ENCODE data around the gene PCDHGB2. TPM values are rescaled to one million over a fixed set of nuclear protein-coding genes. Genes with fewer than 3 reads are reported as not detected.
A peak's percentile ranks its signal among the peaks of the same experiment; 100 is the strongest.

PCDHGB2 gene
- total RNA-seq, 1 experiment from 2014 or later, result 1.4 TPM

DNA sequence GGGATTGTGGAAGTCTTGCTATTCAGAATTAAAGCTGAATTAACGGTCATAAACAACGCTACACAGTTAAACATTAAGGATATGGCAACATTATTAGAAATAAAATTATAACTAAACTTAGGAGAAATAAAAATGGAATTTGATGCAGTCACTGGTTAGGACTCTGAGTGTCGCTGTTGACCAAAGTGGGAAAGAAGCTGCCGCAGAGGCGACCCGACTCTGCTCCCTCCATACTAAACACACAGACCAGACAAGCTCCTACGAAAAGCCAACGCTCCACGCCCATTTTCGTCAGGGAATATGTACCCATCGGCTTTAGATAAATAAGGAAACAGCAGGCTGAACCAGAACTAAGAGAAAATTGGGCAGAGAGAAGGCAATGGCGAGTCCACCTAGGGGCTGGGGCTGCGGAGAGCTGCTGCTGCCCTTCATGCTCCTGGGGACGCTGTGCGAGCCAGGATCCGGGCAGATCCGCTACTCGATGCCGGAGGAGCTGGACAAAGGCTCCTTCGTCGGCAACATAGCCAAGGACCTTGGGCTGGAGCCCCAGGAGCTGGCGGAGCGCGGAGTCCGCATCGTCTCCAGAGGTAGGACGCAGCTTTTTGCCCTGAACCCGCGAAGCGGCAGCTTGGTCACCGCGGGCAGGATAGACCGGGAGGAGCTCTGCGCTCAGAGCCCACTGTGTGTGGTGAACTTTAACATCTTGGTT lies 4.3 kb downstream of the PCDHGB2 start, which contains the start of gene PCDHGA5:
PCDHGA5 (plus strand) TSS at position 211 of the 709 bp plus-strand sequence; CDS start at position 380, 169 bp downstream.
- Histone ChIP-seq H2AFZ (ENCODE audit: low read length) (peak within 1 kb of the TSS; percentile 75), H3K4me3 (ENCODE audit: low read length) (peak within 1 kb of the TSS; percentile 64), H3K9me2 (replicated peaks; ENCODE audit: low read length) (no peaks in the 10 kb centered on the region), H3K9me3 (ENCODE audit: low read length) (no peaks in the 10 kb centered on the region; the same call in 1 of the 2 replicates), H3K4me1 (ENCODE audit: insufficient read depth, low read length) (0 out of 2 replicates have a peak, but pooled peaks cover 3% of the 10 kb centered on the region), H3F3A (ENCODE audit: low read length, unreplicated experiment) (no peaks in the 10 kb centered on the region), H3K4me2 (ENCODE audit: low read length) (peak within 1 kb of the TSS; percentile 66), H3K79me2 (ENCODE audit: low read length) (no peaks in the 10 kb centered on the region), H3K27me3 (ENCODE audit: low read length) (no peaks in the 10 kb centered on the region), H3K36me3 (ENCODE audit: low read depth, low read length) (no peaks in the 10 kb centered on the region; the same call in 1 of the 2 replicates), H4K20me1 (ENCODE audit: low read length) (no peaks in the 10 kb centered on the region), H3K9ac (ENCODE audit: low read length) (peak within 1 kb of the TSS; percentile 17; the same call in 1 of the 2 replicates), H3K27ac (ENCODE audit: low read length) (no peak within 1 kb of the TSS)
- peak; percentile 45 for DNase-seq
- ChIA-PET POLR2A (ENCODE audit: unreplicated experiment) (no interaction called here), CTCF (interaction anchor here (0.6 to 1.4 kb wide), 9 partner anchors 33 to 203 kb away, joined by 3 to 10 read pairs (median 5); partner anchors contain the start of gene PCDHB9)
- peak; percentile 83 for ATAC-seq
- TSS peak; percentile 39 for BruUV-seq (replicated peaks)
- intact Hi-C loops (cut with micrococcal nuclease), result loop anchor here (1.0 to 5.0 kb wide), 3 partner anchors 33 to 272 kb away; partner anchors contain the start of genes PCDHB2 and PCDHGB5
- no peak for TF ChIP-seq EZH2 (IDR thresholded peaks at IDR 0.05; ENCODE audit: low read length, unreplicated experiment)
- TF ChIP-seq, protein P1, sequence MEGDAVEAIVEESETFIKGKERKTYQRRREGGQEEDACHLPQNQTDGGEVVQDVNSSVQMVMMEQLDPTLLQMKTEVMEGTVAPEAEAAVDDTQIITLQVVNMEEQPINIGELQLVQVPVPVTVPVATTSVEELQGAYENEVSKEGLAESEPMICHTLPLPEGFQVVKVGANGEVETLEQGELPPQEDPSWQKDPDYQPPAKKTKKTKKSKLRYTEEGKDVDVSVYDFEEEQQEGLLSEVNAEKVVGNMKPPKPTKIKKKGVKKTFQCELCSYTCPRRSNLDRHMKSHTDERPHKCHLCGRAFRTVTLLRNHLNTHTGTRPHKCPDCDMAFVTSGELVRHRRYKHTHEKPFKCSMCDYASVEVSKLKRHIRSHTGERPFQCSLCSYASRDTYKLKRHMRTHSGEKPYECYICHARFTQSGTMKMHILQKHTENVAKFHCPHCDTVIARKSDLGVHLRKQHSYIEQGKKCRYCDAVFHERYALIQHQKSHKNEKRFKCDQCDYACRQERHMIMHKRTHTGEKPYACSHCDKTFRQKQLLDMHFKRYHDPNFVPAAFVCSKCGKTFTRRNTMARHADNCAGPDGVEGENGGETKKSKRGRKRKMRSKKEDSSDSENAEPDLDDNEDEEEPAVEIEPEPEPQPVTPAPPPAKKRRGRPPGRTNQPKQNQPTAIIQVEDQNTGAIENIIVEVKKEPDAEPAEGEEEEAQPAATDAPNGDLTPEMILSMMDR (conservative IDR thresholded peaks at IDR 0.05; ENCODE audit: low read depth, low read length), result peak; percentile 53

DNA sequence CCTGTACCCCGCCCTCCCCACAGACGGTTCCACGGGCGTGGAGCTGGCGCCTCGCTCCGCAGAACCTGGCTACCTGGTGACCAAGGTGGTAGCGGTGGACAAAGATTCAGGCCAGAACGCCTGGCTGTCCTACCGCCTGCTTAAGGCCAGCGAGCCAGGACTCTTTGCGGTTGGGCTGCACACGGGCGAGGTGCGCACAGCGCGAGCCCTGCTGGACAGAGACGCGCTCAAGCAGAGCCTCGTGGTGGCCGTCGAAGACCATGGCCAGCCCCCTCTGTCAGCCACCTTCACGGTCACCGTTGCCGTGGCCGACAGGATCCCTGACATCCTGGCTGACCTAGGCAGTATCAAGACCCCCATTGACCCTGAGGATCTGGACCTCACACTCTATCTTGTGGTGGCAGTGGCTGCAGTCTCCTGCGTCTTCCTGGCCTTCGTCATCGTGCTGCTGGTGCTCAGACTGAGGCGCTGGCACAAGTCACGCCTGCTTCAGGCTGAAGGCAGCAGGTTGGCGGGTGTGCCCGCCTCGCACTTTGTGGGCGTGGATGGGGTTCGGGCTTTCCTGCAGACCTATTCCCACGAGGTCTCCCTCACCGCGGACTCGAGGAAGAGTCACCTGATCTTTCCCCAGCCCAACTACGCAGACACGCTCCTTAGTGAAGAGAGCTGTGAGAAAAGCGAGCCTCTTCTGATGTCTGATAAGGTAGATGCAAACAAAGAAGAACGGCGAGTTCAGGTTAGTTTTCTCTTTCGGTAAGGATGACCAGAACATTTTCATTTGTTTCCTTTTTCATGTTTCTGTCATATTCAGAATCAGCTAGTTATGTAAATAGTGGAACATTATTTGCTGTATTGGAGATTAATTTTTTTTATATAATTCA lies 6.5 kb downstream of the PCDHGB2 start:
- H3F3A ChIP-seq (ENCODE audit: low read length, unreplicated experiment), result no peaks in the 10 kb centered on the region
- no peak overlapping the region for H3K4me3 ChIP-seq (ENCODE audit: low read length)
- no peak overlapping the region for H3K9ac ChIP-seq (ENCODE audit: low read length)
- POLR2A ChIA-PET (ENCODE audit: unreplicated experiment), result no interaction called here
- H3K36me3 ChIP-seq (ENCODE audit: low read depth, low read length), result no peaks in the 10 kb centered on the region; the same call in 1 of the 2 replicates
- H3K4me2 ChIP-seq (ENCODE audit: low read length), result no peak overlapping the region
- no peak for DNase-seq
- no peaks in the 10 kb centered on the region for H3K79me2 ChIP-seq (ENCODE audit: low read length)
- no peaks in the 10 kb centered on the region for H4K20me1 ChIP-seq (ENCODE audit: low read length)
- CTCF ChIA-PET, result no interaction called here
- no peak for ATAC-seq
- intact Hi-C loops (cut with micrococcal nuclease), result no loop called here
- no peaks in the 10 kb centered on the region for H3K27me3 ChIP-seq (ENCODE audit: low read length)
- H3K27ac ChIP-seq (ENCODE audit: low read length), result no peak overlapping the region
- no peaks in the 10 kb centered on the region; the same call in 1 of the 2 replicates for H3K9me3 ChIP-seq (ENCODE audit: low read length)
- H2AFZ ChIP-seq (ENCODE audit: low read length), result no peak overlapping the region
- TF ChIP-seq, protein P1 (conservative IDR thresholded peaks at IDR 0.05; ENCODE audit: low read depth, low read length), result no peak
- no peak for TF ChIP-seq EZH2 (IDR thresholded peaks at IDR 0.05; ENCODE audit: low read length, unreplicated experiment)
- no peaks in the 10 kb centered on the region for H3K9me2 ChIP-seq (replicated peaks; ENCODE audit: low read length)
- BruUV-seq (replicated peaks), result no TSS peak
- 0 out of 2 replicates have a peak, but pooled peaks cover 3% of the 10 kb centered on the region for H3K4me1 ChIP-seq (ENCODE audit: insufficient read depth, low read length)
